Measurements from ENCODE around the gene TENM3. TPM values are rescaled to one million over a fixed set of nuclear protein-coding genes. Genes with fewer than 3 reads are reported as not detected.

The TENM3 gene
- total RNA-seq, 1 donor from 2014 or later = not detected

DNA sequence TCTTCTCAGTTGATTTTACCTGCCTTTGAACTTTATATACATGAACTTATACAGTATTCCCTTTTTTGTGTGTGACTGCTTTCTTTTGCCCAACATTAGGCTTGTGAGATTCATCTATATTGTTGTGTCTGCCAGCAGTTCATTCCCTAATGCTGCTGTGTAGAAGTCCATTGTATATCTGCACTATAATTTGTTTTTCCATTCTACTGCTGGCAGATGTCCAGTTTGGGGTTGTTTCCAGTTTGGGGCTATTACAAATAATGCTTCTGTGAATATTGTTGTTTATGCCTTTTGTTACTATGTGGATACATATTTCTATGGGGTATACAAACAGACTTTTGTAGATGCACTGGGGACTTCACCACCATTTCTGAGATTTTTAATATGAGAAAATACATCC lies 405.6 kb downstream of the TENM3 start:
- DNase-seq (ENCODE audit: low spot score) = no peak
- Mint-ChIP-seq H3K9me3 (peaks cover 6% of the 10 kb centered on the region), H3K27me3 (ENCODE audit: insufficient read depth) (peaks cover 2% of the 10 kb centered on the region), H3K4me3 (no peak overlapping the region), H3K36me3 (ENCODE audit: low read depth) (no peaks in the 10 kb centered on the region), H3K4me1 (ENCODE audit: low read depth) (no peaks in the 10 kb centered on the region), H3K27ac (no peak overlapping the region)
- intact Hi-C loops (cut with micrococcal nuclease) = no loop called here

DNA sequence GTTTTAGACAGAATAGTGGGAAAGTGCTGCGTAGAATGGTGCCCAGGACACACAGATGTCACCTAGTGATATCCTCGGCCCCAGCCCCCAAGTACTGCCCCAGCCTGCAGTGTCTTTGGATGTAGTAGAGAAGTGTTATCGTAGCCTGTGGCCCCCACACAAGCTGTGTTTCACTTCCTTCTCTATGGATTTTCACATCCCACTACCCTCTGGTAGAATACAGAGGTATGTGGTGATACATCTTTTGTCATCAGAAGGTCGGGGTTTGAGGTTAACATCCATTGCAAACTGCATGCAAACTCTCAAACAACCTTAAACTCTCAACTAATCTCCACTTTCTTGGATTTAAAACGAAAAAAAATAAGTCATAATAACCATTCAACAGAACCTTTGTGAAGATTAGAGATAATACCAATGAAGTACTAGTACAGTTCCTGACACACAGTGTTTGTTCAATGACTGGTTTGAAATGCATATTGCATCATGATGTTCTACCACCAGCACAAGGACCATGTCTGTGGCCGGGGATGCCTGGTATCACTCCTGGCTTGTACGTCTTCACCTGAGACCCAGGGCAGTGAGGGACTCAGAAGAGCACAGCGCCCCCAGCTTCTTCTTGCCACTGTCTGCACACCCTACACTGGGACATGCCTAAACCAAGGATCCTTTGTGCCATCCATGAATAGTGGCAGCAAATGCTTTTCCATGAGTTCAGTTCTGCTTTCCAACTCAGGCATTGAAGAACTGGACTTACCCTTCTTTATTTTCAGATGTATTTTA lies 406.7 kb downstream of the TENM3 start:
- no peaks in the 10 kb centered on the region for H3K4me1 Mint-ChIP-seq (ENCODE audit: low read depth)
- no peak overlapping the region for H3K27ac Mint-ChIP-seq
- no peak for DNase-seq (ENCODE audit: low spot score)
- peaks cover 2% of the 10 kb centered on the region for H3K27me3 Mint-ChIP-seq (ENCODE audit: insufficient read depth)
- peaks cover 6% of the 10 kb centered on the region for H3K9me3 Mint-ChIP-seq
- intact Hi-C loops (cut with micrococcal nuclease) = no loop called here
- H3K36me3 Mint-ChIP-seq (ENCODE audit: low read depth) = no peaks in the 10 kb centered on the region
- H3K4me3 Mint-ChIP-seq = no peak overlapping the region

GRCh38 chr4:182653596-182653995 lies 410.4 kb downstream of the TENM3 start:
- Mint-ChIP-seq H3K27me3 (ENCODE audit: insufficient read depth) (no peaks in the 10 kb centered on the region), H3K36me3 (ENCODE audit: low read depth) (no peaks in the 10 kb centered on the region), H3K4me1 (ENCODE audit: low read depth) (no peaks in the 10 kb centered on the region), H3K27ac (no peak overlapping the region), H3K9me3 (no peaks in the 10 kb centered on the region), H3K4me3 (no peak overlapping the region)
- intact Hi-C loops (cut with micrococcal nuclease) = no loop called here
- DNase-seq (ENCODE audit: low spot score) = no peak

DNA sequence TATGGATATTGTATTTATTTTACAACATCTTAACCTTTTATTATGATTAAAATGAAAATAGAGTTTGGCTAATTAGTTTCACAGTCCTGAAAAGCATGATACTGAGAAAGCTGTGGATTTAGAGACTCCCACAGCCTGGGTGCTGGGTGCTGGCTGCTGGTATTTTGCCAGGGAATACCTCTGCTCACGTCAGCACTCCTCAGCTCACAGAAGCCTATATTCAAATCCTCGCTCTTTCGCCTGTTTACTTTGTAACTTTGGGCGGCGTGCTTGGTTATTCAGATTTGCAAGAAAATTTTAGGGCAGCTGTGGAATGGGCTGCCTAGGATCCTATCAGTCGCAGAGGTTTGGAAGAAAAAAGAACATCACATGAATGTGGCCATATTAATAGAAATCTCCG lies 412.1 kb downstream of the TENM3 start:
- Mint-ChIP-seq H3K4me3 (no peak overlapping the region), H3K27me3 (ENCODE audit: insufficient read depth) (peaks cover 2% of the 10 kb centered on the region), H3K4me1 (ENCODE audit: low read depth) (no peaks in the 10 kb centered on the region), H3K36me3 (ENCODE audit: low read depth) (no peaks in the 10 kb centered on the region), H3K27ac (no peak overlapping the region), H3K9me3 (no peaks in the 10 kb centered on the region)
- DNase-seq (ENCODE audit: low spot score) = no peak
- intact Hi-C loops (cut with micrococcal nuclease) = no loop called here

GRCh38 chr4:182662551-182662950 lies 419.3 kb downstream of the TENM3 start:
- no peak overlapping the region for H3K27ac Mint-ChIP-seq
- intact Hi-C loops (cut with micrococcal nuclease) = no loop called here
- no peak for DNase-seq (ENCODE audit: low spot score)
- no peaks in the 10 kb centered on the region for H3K4me1 Mint-ChIP-seq (ENCODE audit: low read depth)
- no peaks in the 10 kb centered on the region for H3K9me3 Mint-ChIP-seq
- no peaks in the 10 kb centered on the region for H3K36me3 Mint-ChIP-seq (ENCODE audit: low read depth)
- H3K27me3 Mint-ChIP-seq (ENCODE audit: insufficient read depth) = peaks cover 2% of the 10 kb centered on the region
- no peak overlapping the region for H3K4me3 Mint-ChIP-seq

- Mint-ChIP-seq H3K27me3 (ENCODE audit: insufficient read depth) (peaks cover 3% of the 10 kb centered on the region), H3K9me3 (no peaks in the 10 kb centered on the region), H3K36me3 (ENCODE audit: low read depth) (no peaks in the 10 kb centered on the region), H3K4me3 (no peak overlapping the region), H3K27ac (no peak overlapping the region), H3K4me1 (ENCODE audit: low read depth) (no peaks in the 10 kb centered on the region)
- DNase-seq (ENCODE audit: low spot score) = no peak
- intact Hi-C loops (cut with micrococcal nuclease) = no loop called here
These were observed 428.0 kb downstream of the TENM3 start for GRCh38 chr4:182671231-182671630.

GRCh38 chr4:182671749-182672148 lies 428.5 kb downstream of the TENM3 start:
- no peak overlapping the region for H3K4me3 Mint-ChIP-seq
- peaks cover 3% of the 10 kb centered on the region for H3K27me3 Mint-ChIP-seq (ENCODE audit: insufficient read depth)
- no peaks in the 10 kb centered on the region for H3K9me3 Mint-ChIP-seq
- no peaks in the 10 kb centered on the region for H3K4me1 Mint-ChIP-seq (ENCODE audit: low read depth)
- no peaks in the 10 kb centered on the region for H3K36me3 Mint-ChIP-seq (ENCODE audit: low read depth)
- H3K27ac Mint-ChIP-seq = no peak overlapping the region
- no peak for DNase-seq (ENCODE audit: low spot score)
- intact Hi-C loops (cut with micrococcal nuclease) = no loop called here

- H3K9me3 Mint-ChIP-seq = no peaks in the 10 kb centered on the region
- H3K27me3 Mint-ChIP-seq (ENCODE audit: insufficient read depth) = peaks cover 2% of the 10 kb centered on the region
- no peak overlapping the region for H3K4me3 Mint-ChIP-seq
- intact Hi-C loops (cut with micrococcal nuclease) = no loop called here
- DNase-seq (ENCODE audit: low spot score) = no peak
- H3K4me1 Mint-ChIP-seq (ENCODE audit: low read depth) = no peaks in the 10 kb centered on the region
- no peak overlapping the region for H3K27ac Mint-ChIP-seq
- no peaks in the 10 kb centered on the region for H3K36me3 Mint-ChIP-seq (ENCODE audit: low read depth)
These were observed 435.4 kb downstream of the TENM3 start for GRCh38 chr4:182678590-182678989.

DNA sequence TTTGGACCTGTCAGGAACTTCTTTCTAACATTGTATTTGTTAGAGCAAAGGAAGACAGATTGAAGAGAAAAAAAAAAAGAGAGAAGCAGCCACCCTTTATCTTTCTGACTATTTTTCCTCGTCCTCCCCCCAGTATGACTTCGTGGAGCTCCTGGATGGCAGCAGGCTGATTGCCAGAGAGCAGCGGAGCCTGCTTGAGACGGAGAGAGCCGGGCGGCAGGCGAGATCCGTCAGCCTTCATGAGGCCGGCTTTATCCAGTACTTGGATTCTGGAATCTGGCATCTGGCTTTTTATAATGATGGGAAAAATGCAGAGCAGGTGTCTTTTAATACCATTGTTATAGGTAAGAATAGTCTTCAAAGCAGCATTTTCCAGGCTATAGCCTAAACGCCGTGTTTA lies 436.3 kb downstream of the TENM3 start:
- H3K4me3 Mint-ChIP-seq = no peak overlapping the region
- no peaks in the 10 kb centered on the region for H3K4me1 Mint-ChIP-seq (ENCODE audit: low read depth)
- H3K27me3 Mint-ChIP-seq (ENCODE audit: insufficient read depth) = peaks cover 2% of the 10 kb centered on the region

GRCh38 chr4:182680234-182680653 lies 437.0 kb downstream of the TENM3 start:
- DNase-seq (ENCODE audit: low spot score) = no peak
- Mint-ChIP-seq H3K4me1 (ENCODE audit: low read depth) (no peaks in the 10 kb centered on the region), H3K4me3 (no peak overlapping the region), H3K9me3 (no peaks in the 10 kb centered on the region), H3K27ac (no peak overlapping the region), H3K27me3 (ENCODE audit: insufficient read depth) (peaks cover 2% of the 10 kb centered on the region), H3K36me3 (ENCODE audit: low read depth) (no peaks in the 10 kb centered on the region)
- intact Hi-C loops (cut with micrococcal nuclease) = no loop called here

More for the DNA sequence above, 436.3 kb downstream of the TENM3 start:
- Mint-ChIP-seq H3K36me3 (ENCODE audit: low read depth) (no peaks in the 10 kb centered on the region), H3K9me3 (no peaks in the 10 kb centered on the region), H3K27ac (no peak overlapping the region)
- intact Hi-C loops (cut with micrococcal nuclease) = no loop called here
- DNase-seq (ENCODE audit: low spot score) = no peak

- Mint-ChIP-seq H3K4me1 (ENCODE audit: low read depth) (no peaks in the 10 kb centered on the region), H3K36me3 (ENCODE audit: low read depth) (no peaks in the 10 kb centered on the region), H3K4me3 (no peak overlapping the region), H3K27ac (no peak overlapping the region), H3K27me3 (ENCODE audit: insufficient read depth) (peaks cover 2% of the 10 kb centered on the region), H3K9me3 (no peaks in the 10 kb centered on the region)
- DNase-seq (ENCODE audit: low spot score) = no peak
- intact Hi-C loops (cut with micrococcal nuclease) = no loop called here
These were observed 440.5 kb downstream of the TENM3 start for GRCh38 chr4:182683661-182684060.

DNA sequence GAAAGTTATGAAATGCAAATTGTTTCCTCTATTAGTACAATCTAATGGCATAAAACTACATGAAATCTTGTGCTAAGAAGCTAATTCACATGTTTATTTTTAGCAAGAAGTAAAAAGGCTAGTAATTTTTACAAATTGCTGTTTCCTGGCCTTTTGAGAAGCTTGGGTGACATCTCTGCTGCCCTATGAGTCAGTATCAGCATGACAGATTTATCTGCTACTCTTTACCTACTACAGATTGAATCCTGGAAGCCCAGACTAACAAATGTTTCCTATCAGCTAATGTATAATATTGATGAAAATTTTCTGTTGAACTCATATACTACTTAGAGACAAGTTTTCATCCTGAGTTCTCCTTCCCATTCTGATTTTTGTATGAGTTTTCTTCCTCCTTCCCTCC lies 441.6 kb downstream of the TENM3 start:
- Mint-ChIP-seq H3K4me1 (ENCODE audit: low read depth) (no peaks in the 10 kb centered on the region), H3K9me3 (no peaks in the 10 kb centered on the region), H3K27ac (no peak overlapping the region)

GRCh38 chr4:182688081-182688480 lies 444.9 kb downstream of the TENM3 start:
- H3K36me3 Mint-ChIP-seq (ENCODE audit: low read depth) = no peaks in the 10 kb centered on the region
- H3K4me1 Mint-ChIP-seq (ENCODE audit: low read depth) = no peaks in the 10 kb centered on the region
- H3K4me3 Mint-ChIP-seq = no peak overlapping the region
- H3K27me3 Mint-ChIP-seq (ENCODE audit: insufficient read depth) = no peaks in the 10 kb centered on the region
- no peak overlapping the region for H3K27ac Mint-ChIP-seq
- H3K9me3 Mint-ChIP-seq = no peaks in the 10 kb centered on the region
- intact Hi-C loops (cut with micrococcal nuclease) = no loop called here
- DNase-seq (ENCODE audit: low spot score) = no peak

More for the DNA sequence above, 441.6 kb downstream of the TENM3 start:
- no peak for DNase-seq (ENCODE audit: low spot score)
- intact Hi-C loops (cut with micrococcal nuclease) = no loop called here
- Mint-ChIP-seq H3K27me3 (ENCODE audit: insufficient read depth) (peaks cover 2% of the 10 kb centered on the region), H3K4me3 (no peak overlapping the region), H3K36me3 (ENCODE audit: low read depth) (no peaks in the 10 kb centered on the region)

- DNase-seq (ENCODE audit: low spot score) = no peak
- intact Hi-C loops (cut with micrococcal nuclease) = no loop called here
- H3K27ac Mint-ChIP-seq = no peak overlapping the region
- H3K9me3 Mint-ChIP-seq = no peaks in the 10 kb centered on the region
- H3K27me3 Mint-ChIP-seq (ENCODE audit: insufficient read depth) = peaks cover 2% of the 10 kb centered on the region
- no peaks in the 10 kb centered on the region for H3K36me3 Mint-ChIP-seq (ENCODE audit: low read depth)
- H3K4me3 Mint-ChIP-seq = no peak overlapping the region
- no peaks in the 10 kb centered on the region for H3K4me1 Mint-ChIP-seq (ENCODE audit: low read depth)
These were observed 451.3 kb downstream of the TENM3 start for GRCh38 chr4:182694551-182694950.
